Neural crest cell (in vitro differentiated cells): Measurements from ENCODE around the gene CASZ1. TPM values are rescaled to one million over a fixed set of nuclear protein-coding genes. Genes with fewer than 3 reads are reported as not detected.

Experiments
- DNase-seq: peaks from one replicate; pipeline ENCODE4 v3.0.0; 2021; ENCODE audit warnings: low read depth, mixed read lengths, low spot score
- H3K27ac Mint-ChIP-seq: one replicate; pipeline ENCODE4 v1.8.0; 2021; ENCODE audit warnings: mild to moderate bottlenecking, mixed read lengths; ENCODE audit not compliant: unreplicated experiment
- H3K27me3 Mint-ChIP-seq: 2 replicates; pipeline ENCODE4 v1.8.0; 2021; ENCODE audit warnings: low read depth, mild to moderate bottlenecking, mixed read lengths
- H3K36me3 Mint-ChIP-seq: 2 replicates; pipeline ENCODE4 v1.8.0; 2021; ENCODE audit warnings: low read depth, mild to moderate bottlenecking, mixed read lengths
- H3K4me1 Mint-ChIP-seq: 2 replicates; pipeline ENCODE4 v1.8.0; 2021; ENCODE audit warnings: mixed read lengths
- H3K4me3 Mint-ChIP-seq: one replicate; pipeline ENCODE4 v1.8.0; 2021; ENCODE audit warnings: mild to moderate bottlenecking, mixed read lengths
- H3K9me3 Mint-ChIP-seq: 2 replicates; pipeline ENCODE4 v1.8.0; 2021; ENCODE audit warnings: mixed read lengths
- CTCF ChIP-seq: fragments of 200-600 bp; sonication (generic); conservative IDR thresholded peaks from 2 replicates; pipeline ENCODE4 v1.5.0; 2021; ENCODE audit warnings: antibody characterized with exemption, mild to moderate bottlenecking
- total RNA-seq: library from RNA; stranded (reverse); gene quantifications from 2 replicates; pipeline ENCODE4 v1.2.1, GENCODE V29; 2021

Gene CASZ1
- total RNA-seq, 1 donor from 2014 or later = 2.6 TPM

GRCh38 chr1:10694633-10695627 is 101.5 kb downstream of the CASZ1 start:
- H3K27ac Mint-ChIP-seq = no peak overlapping the region
- H3K4me3 Mint-ChIP-seq = peak overlapping the region; percentile 78
- H3K27me3 Mint-ChIP-seq = peaks cover 72% of the 10 kb centered on the region
- DNase-seq = peak; percentile 67
- no peak for TF ChIP-seq CTCF
- no peaks in the 10 kb centered on the region for H3K36me3 Mint-ChIP-seq
- peaks cover 20% of the 10 kb centered on the region for H3K4me1 Mint-ChIP-seq
- no peaks in the 10 kb centered on the region for H3K9me3 Mint-ChIP-seq

GRCh38 chr1:10694274-10694632 is 102.2 kb downstream of the CASZ1 start:
- no peaks in the 10 kb centered on the region for H3K36me3 Mint-ChIP-seq
- TF ChIP-seq CTCF = no peak
- H3K27me3 Mint-ChIP-seq = peaks cover 69% of the 10 kb centered on the region
- H3K4me1 Mint-ChIP-seq = peaks cover 20% of the 10 kb centered on the region
- no peak overlapping the region for H3K27ac Mint-ChIP-seq
- peak overlapping the region; percentile 77 for H3K4me3 Mint-ChIP-seq
- DNase-seq = no peak
- no peaks in the 10 kb centered on the region for H3K9me3 Mint-ChIP-seq

- peaks cover 20% of the 10 kb centered on the region for H3K4me1 Mint-ChIP-seq
- DNase-seq = no peak
- no peaks in the 10 kb centered on the region for H3K9me3 Mint-ChIP-seq
- H3K27me3 Mint-ChIP-seq = peaks cover 65% of the 10 kb centered on the region
- no peak for TF ChIP-seq CTCF
- no peaks in the 10 kb centered on the region for H3K36me3 Mint-ChIP-seq
- peak overlapping the region; percentile 77 for H3K4me3 Mint-ChIP-seq
- H3K27ac Mint-ChIP-seq = no peak overlapping the region
These were observed 102.8 kb downstream of the CASZ1 start for GRCh38 chr1:10693497-10694273.

- no peak for TF ChIP-seq CTCF
- Mint-ChIP-seq H3K9me3 (no peaks in the 10 kb centered on the region), H3K27me3 (peaks cover 59% of the 10 kb centered on the region), H3K4me1 (peaks cover 20% of the 10 kb centered on the region), H3K4me3 (peak overlapping the region; percentile 69), H3K36me3 (no peaks in the 10 kb centered on the region), H3K27ac (no peak overlapping the region)
- no peak for DNase-seq
These were observed 103.3 kb downstream of the CASZ1 start for GRCh38 chr1:10693152-10693496.

- no peaks in the 10 kb centered on the region for H3K36me3 Mint-ChIP-seq
- H3K4me3 Mint-ChIP-seq = peak overlapping the region; percentile 69
- peak; percentile 57 for TF ChIP-seq CTCF
- peaks cover 57% of the 10 kb centered on the region for H3K27me3 Mint-ChIP-seq
- peaks cover 20% of the 10 kb centered on the region for H3K4me1 Mint-ChIP-seq
- no peaks in the 10 kb centered on the region for H3K9me3 Mint-ChIP-seq
- no peak overlapping the region for H3K27ac Mint-ChIP-seq
- DNase-seq = no peak
These were observed 103.9 kb downstream of the CASZ1 start for GRCh38 chr1:10692401-10693021.
